Endothelial cell of umbilical vein (primary cell): ENCODE results near the gene PPIE. TPM values are rescaled to one million over a fixed set of nuclear protein-coding genes. Genes with fewer than 3 reads are reported as not detected.

Source experiments
- BruUV-seq: library from RNA; stranded (reverse); fragments of 400-500 nt; replicated peaks from 2 replicates; lab custom pipeline; 2021; lab: Mats Ljungman, UMichigan
- CTCF ChIA-PET: fragments of 300-600, 350-600 bp; sonication (Branson Sonifier 250); formaldehyde crosslinking; loops from one replicate; lab custom pipeline; 2021; ENCODE audit warnings: antibody characterized with exemption, inconsistent platforms; lab: Charles Lee
- POLR2A ChIA-PET: fragments of 300-600, 350-600 bp; sonication (Branson Sonifier 250); formaldehyde crosslinking; loops from one replicate; lab custom pipeline; 2021; ENCODE audit warnings: antibody characterized with exemption, inconsistent platforms; lab: Charles Lee
- DNase-seq: peaks from one replicate; pipeline ENCODE4 v3.0.0-alpha.2; 2011; ENCODE audit warnings: low read depth, low spot score
- FAIRE-seq: peaks from 2 replicates; lab custom pipeline; 2011; peaks lifted over from hg19 to GRCh38; lab: Jason Lieb, UNC
- H2AFZ ChIP-seq: 2 replicates; pipeline ENCODE4 v1.6.0; 2012; ENCODE audit warnings: low read depth, low read length, control low read depth, inconsistent platforms
- H3K27ac ChIP-seq: 2 replicates; pipeline ENCODE4 v1.5.1; 2011; ENCODE audit warnings: low read depth, mild to moderate bottlenecking, control low read depth, low read length, moderate library complexity; ENCODE audit not compliant: insufficient read depth
- H3K27me3 ChIP-seq, 2 experiments: 2 replicates each; pipeline versions ENCODE4 v1.6.0 to v1.6.1; 2011; ENCODE audit warnings: low read length in 2 of 2, mixed read lengths in 1 of 2; ENCODE audit not compliant: control insufficient read depth in 2 of 2, insufficient read depth in 2 of 2
- H3K36me3 ChIP-seq, 2 experiments: 2 replicates in 1 of 2; 3 replicates in 1 of 2; pipeline ENCODE4 v1.5.1; 2011; ENCODE audit warnings: low read length in 2 of 2, mild to moderate bottlenecking in 1 of 2, moderate library complexity in 1 of 2; ENCODE audit not compliant: control insufficient read depth in 2 of 2, insufficient read depth in 2 of 2; ENCODE audit errors: extremely low read depth in 1 of 2
- H3K4me1 ChIP-seq: 3 replicates; pipeline ENCODE4 v1.5.1; 2011; ENCODE audit warnings: mild to moderate bottlenecking, low read length; ENCODE audit not compliant: control insufficient read depth, insufficient read depth; ENCODE audit errors: extremely low read depth
- H3K4me2 ChIP-seq: 2 replicates; pipeline ENCODE4 v1.6.1; 2011; ENCODE audit warnings: low read length, control low read depth, mixed read lengths; ENCODE audit not compliant: insufficient read depth
- H3K4me3 ChIP-seq, 3 experiments: fragments of 200-600 bp in 1 of 3; sonication (generic), shearing (Covaris generic) in 1 of 3; replicated peaks in 1 of 3; 2 replicates each; pipeline ENCODE4 v1.5.1; 2011 to 2016; ENCODE audit warnings: control low read depth in 3 of 3, low read length in 3 of 3, mild to moderate bottlenecking in 2 of 3, inconsistent platforms in 1 of 3, low read depth in 1 of 3, moderate library complexity in 1 of 3; ENCODE audit not compliant: insufficient read depth in 1 of 3
- H3K79me2 ChIP-seq: 2 replicates; pipeline ENCODE4 v1.6.0; 2012; ENCODE audit warnings: low read length, inconsistent platforms; ENCODE audit not compliant: control insufficient read depth, insufficient read depth
- H3K9ac ChIP-seq: replicated peaks from 2 replicates; pipeline ENCODE3; 2011; ENCODE audit warnings: low read length, control low read depth; ENCODE audit not compliant: insufficient read depth; ENCODE audit errors: extremely low read depth
- H3K9me1 ChIP-seq: replicated peaks from 3 replicates; pipeline ENCODE4 v1.6.0; 2011; ENCODE audit warnings: mild to moderate bottlenecking, low read length; ENCODE audit not compliant: control insufficient read depth, insufficient read depth; ENCODE audit errors: extremely low read depth
- H3K9me3 ChIP-seq: replicated peaks from 2 replicates; pipeline ENCODE4 v1.5.1; 2012; ENCODE audit warnings: low read length, inconsistent platforms; ENCODE audit not compliant: control insufficient read depth, insufficient read depth
- H4K20me1 ChIP-seq: replicated peaks from 2 replicates; pipeline ENCODE3; 2011; ENCODE audit warnings: mild to moderate bottlenecking, low read length; ENCODE audit not compliant: control insufficient read depth, insufficient read depth; ENCODE audit errors: extremely low read depth
- EZH2 ChIP-seq: IDR thresholded peaks from 2 replicates; pipeline ENCODE4 v1.6.1; 2012; ENCODE audit warnings: borderline replicate concordance, low read depth, mild to moderate bottlenecking, moderate library complexity, low read length, inconsistent platforms; ENCODE audit not compliant: severe bottlenecking
- FOS ChIP-seq: IDR thresholded peaks from 2 replicates; pipeline ENCODE4 v1.6.1; 2011; ENCODE audit warnings: mild to moderate bottlenecking, low read length, moderate library complexity, borderline replicate concordance; ENCODE audit not compliant: insufficient read depth
- GATA2 ChIP-seq: IDR thresholded peaks from 2 replicates; pipeline ENCODE4 v1.7.0; 2011; ENCODE audit warnings: low read depth, mild to moderate bottlenecking, moderate library complexity, mixed read lengths, low read length; ENCODE audit not compliant: insufficient read length, insufficient read depth
- JUN ChIP-seq: IDR thresholded peaks from 2 replicates; pipeline ENCODE4 v1.6.1; 2011; ENCODE audit warnings: borderline replicate concordance, low read depth; ENCODE audit not compliant: insufficient read length, insufficient read depth
- MYC ChIP-seq: IDR thresholded peaks from one replicate; pipeline ENCODE4 v1.6.1; 2011; ENCODE audit warnings: mild to moderate bottlenecking, low read depth, low read length
- POLR2A ChIP-seq: IDR thresholded peaks from 2 replicates; pipeline ENCODE4 v1.6.1; 2012; ENCODE audit warnings: low read depth, mild to moderate bottlenecking, control low read depth, low read length
- POLR2AphosphoS5 ChIP-seq: IDR thresholded peaks from 2 replicates; pipeline ENCODE4 v1.6.1; 2012; ENCODE audit warnings: low read depth, mild to moderate bottlenecking, control low read depth, low read length, moderate library complexity; ENCODE audit not compliant: insufficient read depth
- dilution Hi-C: fragments of 300-500 bp; cut with MboI; formaldehyde crosslinking; loops from one replicate; pipeline ENCODE4 v1.15.0; 2019; ENCODE audit warnings: low sequenced_read_pairs; ENCODE audit not compliant: extremely low pct_ligation_motif_present
- intact Hi-C: fragments of 100-400 bp; cut with micrococcal nuclease; formaldehyde crosslinking; loops from one replicate; pipeline ENCODE4 v1.10.0; 2022
- polyA plus RNA-seq, 4 experiments: library from polyadenylated mRNA; depleted of rRNA in 3 of 4; stranded (reverse) in 3 of 4; unstranded in 1 of 4; fragments of >200 nt; gene quantifications; 2 replicates each; pipeline versions ENCODE4 v1.2.1 to v1.2.3, GENCODE V29; 2011 to 2012; ENCODE audit warnings: missing spikeins in 1 of 4
- total RNA-seq: library from RNA; stranded (reverse); gene quantifications from 2 replicates; pipeline ENCODE4 v1.2.3, GENCODE V29; 2021
- TF ChIP-seq, protein P1 (sequence below): IDR thresholded peaks from 2 replicates; pipeline ENCODE4 v1.6.1; 2011; ENCODE audit not compliant: insufficient read depth, insufficient read length
- TF ChIP-seq, protein P2 (sequence below), 2 donors: IDR thresholded peaks; 1 replicate in 1 of 2; 2 replicates in 1 of 2; pipeline ENCODE4 v1.5.1; 2011; ENCODE audit warnings: low read length in 2 of 2, mild to moderate bottlenecking in 2 of 2, moderate library complexity in 2 of 2, control low read depth in 1 of 2, inconsistent platforms in 1 of 2, low read depth in 1 of 2; ENCODE audit not compliant: insufficient read depth in 1 of 2; ENCODE audit errors: extremely low read depth in 1 of 2

PPIE gene
- total and polyA plus RNA-seq, 2 donors (not counting 3 experiments of a cell fraction or from before 2014, with no cell fraction given): 44.4 to 74.9 TPM

GRCh38 chr1:39732730-39733129 lies 6.0 kb upstream of the PPIE start:
- ChIA-PET POLR2A (no interaction called here), CTCF (interaction anchor here (4.6 kb wide), 1 partner anchor 127 kb away, joined by 14 read pairs; no protein-coding TSS in a partner anchor)
- TF ChIP-seq EZH2: no peak
- Histone ChIP-seq H4K20me1 (no peaks in the 10 kb centered on the region), H3K9me3 (no peaks in the 10 kb centered on the region), H3K27me3 (peaks cover 42 to 53% of the 10 kb centered on the region in 2 experiments), H2AFZ (no peak overlapping the region), H3K4me2 (no peak overlapping the region), H3K27ac (no peak overlapping the region), H3K4me3 (no peak overlapping the region), H3K79me2 (no peaks in the 10 kb centered on the region), H3K36me3 (no peaks in the 10 kb centered on the region), H3K9me1 (no peaks in the 10 kb centered on the region), H3K9ac (no peak overlapping the region), H3K4me1 (no peaks in the 10 kb centered on the region)
- DNase-seq (no peak), FAIRE-seq (no peak)
- no TSS peak for BruUV-seq
- dilution Hi-C loops: no loop called here
- intact Hi-C loops: no loop called here

DNA sequence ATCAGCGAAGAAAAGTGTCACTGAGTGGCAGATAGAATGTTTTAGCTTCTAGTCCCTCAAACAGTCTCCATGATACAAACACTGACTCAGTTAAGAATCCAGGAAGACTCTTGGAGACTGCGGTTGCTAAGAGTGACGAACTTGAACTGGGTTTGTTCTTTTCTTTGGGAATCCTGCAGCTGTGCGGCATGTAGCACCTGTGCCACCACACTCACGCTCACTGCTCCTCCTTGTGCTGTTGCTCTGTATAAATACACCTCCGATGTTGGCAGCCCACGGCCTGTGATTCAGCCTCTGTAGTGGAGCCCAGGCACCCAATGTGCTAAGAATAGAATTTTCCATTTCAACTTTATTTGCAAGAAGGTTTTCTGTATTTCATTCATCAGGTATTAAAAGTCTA lies 5.5 kb upstream of the PPIE start:
- Histone ChIP-seq H3K79me2 (no peaks in the 10 kb centered on the region), H3K9me1 (no peaks in the 10 kb centered on the region), H2AFZ (no peak overlapping the region), H3K9me3 (no peaks in the 10 kb centered on the region), H3K9ac (no peak overlapping the region), H3K4me3 (no peak overlapping the region), H3K36me3 (no peaks in the 10 kb centered on the region), H3K4me2 (no peak overlapping the region), H3K27ac (no peak overlapping the region), H3K27me3 (peaks cover 38 to 48% of the 10 kb centered on the region in 2 experiments), H3K4me1 (no peaks in the 10 kb centered on the region), H4K20me1 (no peaks in the 10 kb centered on the region)
- BruUV-seq: no TSS peak
- intact Hi-C loops (no loop called here), dilution Hi-C loops (no loop called here)
- FAIRE-seq (no peak), DNase-seq (no peak)
- TF ChIP-seq POLR2AphosphoS5: no peak
- no peak for TF ChIP-seq MYC
- TF ChIP-seq, protein P1, sequence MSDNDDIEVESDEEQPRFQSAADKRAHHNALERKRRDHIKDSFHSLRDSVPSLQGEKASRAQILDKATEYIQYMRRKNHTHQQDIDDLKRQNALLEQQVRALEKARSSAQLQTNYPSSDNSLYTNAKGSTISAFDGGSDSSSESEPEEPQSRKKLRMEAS: no peak
- TF ChIP-seq JUN: no peak
- no peak for TF ChIP-seq FOS
- TF ChIP-seq, protein P2, sequence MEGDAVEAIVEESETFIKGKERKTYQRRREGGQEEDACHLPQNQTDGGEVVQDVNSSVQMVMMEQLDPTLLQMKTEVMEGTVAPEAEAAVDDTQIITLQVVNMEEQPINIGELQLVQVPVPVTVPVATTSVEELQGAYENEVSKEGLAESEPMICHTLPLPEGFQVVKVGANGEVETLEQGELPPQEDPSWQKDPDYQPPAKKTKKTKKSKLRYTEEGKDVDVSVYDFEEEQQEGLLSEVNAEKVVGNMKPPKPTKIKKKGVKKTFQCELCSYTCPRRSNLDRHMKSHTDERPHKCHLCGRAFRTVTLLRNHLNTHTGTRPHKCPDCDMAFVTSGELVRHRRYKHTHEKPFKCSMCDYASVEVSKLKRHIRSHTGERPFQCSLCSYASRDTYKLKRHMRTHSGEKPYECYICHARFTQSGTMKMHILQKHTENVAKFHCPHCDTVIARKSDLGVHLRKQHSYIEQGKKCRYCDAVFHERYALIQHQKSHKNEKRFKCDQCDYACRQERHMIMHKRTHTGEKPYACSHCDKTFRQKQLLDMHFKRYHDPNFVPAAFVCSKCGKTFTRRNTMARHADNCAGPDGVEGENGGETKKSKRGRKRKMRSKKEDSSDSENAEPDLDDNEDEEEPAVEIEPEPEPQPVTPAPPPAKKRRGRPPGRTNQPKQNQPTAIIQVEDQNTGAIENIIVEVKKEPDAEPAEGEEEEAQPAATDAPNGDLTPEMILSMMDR (IDR thresholded peaks at IDR 0.05; ENCODE audit: extremely low read depth in 1 of 2, insufficient read depth in 1 of 2, low read depth in 1 of 2, low read length in 2 of 2): no peak
- TF ChIP-seq EZH2: no peak
- no peak for TF ChIP-seq GATA2
- TF ChIP-seq POLR2A: no peak
- POLR2A ChIA-PET: no interaction called here
- CTCF ChIA-PET: interaction anchor here (1.6 kb wide), 1 partner anchor 127 kb away, joined by 4 read pairs; no protein-coding TSS in a partner anchor
